ENCODE measurements around the gene RNF112. TPM values are rescaled to one million over a fixed set of nuclear protein-coding genes. Genes with fewer than 3 reads are reported as not detected.
A peak's percentile ranks its signal among the peaks of the same experiment; 100 is the strongest.
"Not testable (repeated sequence)": the region's sequence is repeated elsewhere in the genome, so short reads cannot be mapped to it uniquely, and the experiment has no call there.

Gene RNF112
- total RNA-seq, 1 experiment from 2014 or later = not detected

DNA sequence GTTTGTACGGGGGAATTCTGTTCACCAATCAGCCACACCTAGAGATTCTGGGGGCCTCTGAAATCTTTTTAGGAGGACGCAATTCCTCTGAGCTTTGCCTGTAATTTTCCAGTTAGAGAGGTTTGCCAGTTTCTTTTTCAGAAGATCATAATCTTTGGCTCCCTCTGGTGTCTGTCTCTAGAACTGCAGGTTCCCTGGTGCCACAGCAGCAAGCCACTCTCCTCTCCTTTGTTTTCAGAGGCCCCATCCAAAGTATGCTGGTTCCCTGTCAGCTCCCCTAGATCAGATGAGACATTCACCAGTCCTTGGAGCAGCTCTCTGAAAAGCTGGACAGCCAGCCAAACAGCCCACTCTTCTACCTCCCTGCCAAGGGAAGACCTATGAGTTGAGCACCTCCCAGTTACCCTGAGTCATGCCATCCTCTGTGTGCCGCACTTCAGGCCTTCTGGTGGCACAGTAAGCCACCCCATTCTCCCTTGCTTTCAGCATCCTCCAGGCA is 36.1 kb downstream of the RNF112 start:
- Histone ChIP-seq H3K4me1 (replicated peaks) (peaks cover 9% of the 10 kb centered on the region), H3K27me3 (replicated peaks) (no peaks in the 10 kb centered on the region), H3K27ac (no peak overlapping the region), H3K9me3 (replicated peaks) (no peaks in the 10 kb centered on the region), H3K36me3 (no peaks in the 10 kb centered on the region), H3K4me3 (no peak overlapping the region)
- DNase-seq (ENCODE audit: low read depth in 1 of 2, low spot score in 2 of 2) = peak; percentile 69 to 71

DNA sequence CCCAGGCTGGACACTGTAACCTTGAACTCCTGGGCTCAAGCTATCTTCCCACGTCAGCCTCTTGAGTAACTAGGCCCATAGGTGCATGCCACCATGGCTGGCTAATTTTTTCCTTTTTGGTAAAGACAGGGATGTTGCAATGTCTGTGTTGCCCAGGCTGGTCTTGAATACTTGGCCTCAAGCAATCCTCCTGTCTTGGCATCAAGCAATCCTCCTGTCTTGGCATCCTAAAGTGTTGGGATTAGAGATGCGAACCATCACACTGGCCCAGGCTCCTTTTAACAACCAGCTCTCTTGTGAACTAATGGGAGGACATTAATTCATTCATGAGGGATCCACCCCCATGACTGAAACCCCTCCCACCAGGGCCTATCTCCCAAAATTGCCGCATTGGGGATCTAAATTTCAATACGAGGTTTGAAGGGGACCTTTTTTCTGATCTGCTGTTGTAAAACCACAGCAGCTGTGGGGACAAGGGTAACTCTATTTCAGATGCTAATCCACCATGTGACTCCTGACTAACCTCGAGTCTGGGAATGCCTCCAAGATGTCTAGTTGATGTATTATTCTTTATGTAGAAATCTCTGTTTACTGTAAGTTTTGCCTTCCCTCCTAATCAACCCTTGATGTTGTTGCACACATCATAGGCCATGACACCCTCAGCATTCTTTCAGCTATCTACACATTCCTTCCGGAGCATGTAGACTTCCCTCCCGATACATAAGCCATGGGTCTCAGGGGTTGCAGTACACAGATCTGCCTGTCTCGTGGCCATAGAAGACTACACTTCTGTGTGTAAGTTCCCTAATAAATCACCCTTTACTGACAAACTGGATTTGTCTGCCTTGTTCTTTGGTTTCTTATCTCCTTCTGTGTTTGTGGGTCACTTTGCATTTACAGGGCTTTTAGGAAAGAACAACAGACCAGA is 37.6 kb downstream of the RNF112 start:
- H3K27ac ChIP-seq = no peak overlapping the region
- no peaks in the 10 kb centered on the region for H3K27me3 ChIP-seq (replicated peaks)
- peaks cover 9% of the 10 kb centered on the region for H3K4me1 ChIP-seq (replicated peaks)
- no peak overlapping the region for H3K4me3 ChIP-seq
- peak in 1 of 2 experiments; percentile 24 for DNase-seq (ENCODE audit: low read depth in 1 of 2, low spot score in 2 of 2)
- no peaks in the 10 kb centered on the region for H3K9me3 ChIP-seq (replicated peaks)
- no peaks in the 10 kb centered on the region for H3K36me3 ChIP-seq

DNA sequence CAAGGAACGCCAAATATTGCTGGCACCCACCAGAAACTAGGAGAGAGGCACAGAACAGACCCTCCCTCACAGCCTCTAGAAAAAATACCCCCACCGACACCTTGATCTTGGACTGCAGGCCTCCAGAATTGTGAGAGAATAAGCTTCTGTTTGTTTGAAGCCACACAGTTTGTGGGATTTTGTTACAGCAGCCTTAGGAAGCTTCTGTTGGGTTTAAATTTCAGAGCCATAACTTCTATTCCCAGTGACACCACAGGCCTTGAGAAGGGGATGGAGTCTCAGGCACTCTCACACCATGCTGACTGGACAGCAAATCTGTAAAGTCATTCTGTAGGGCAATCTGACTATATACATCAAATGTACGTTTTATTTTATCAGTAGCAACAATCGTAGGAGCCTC is 38.6 kb downstream of the RNF112 start:
- DNase-seq (ENCODE audit: low read depth in 1 of 2, low spot score in 2 of 2) = no peak
- Histone ChIP-seq H3K27me3 (replicated peaks) (no peaks in the 10 kb centered on the region), H3K36me3 (no peaks in the 10 kb centered on the region), H3K27ac (no peak overlapping the region), H3K4me3 (no peak overlapping the region), H3K9me3 (replicated peaks) (no peaks in the 10 kb centered on the region), H3K4me1 (replicated peaks) (peaks cover 9% of the 10 kb centered on the region)

DNA sequence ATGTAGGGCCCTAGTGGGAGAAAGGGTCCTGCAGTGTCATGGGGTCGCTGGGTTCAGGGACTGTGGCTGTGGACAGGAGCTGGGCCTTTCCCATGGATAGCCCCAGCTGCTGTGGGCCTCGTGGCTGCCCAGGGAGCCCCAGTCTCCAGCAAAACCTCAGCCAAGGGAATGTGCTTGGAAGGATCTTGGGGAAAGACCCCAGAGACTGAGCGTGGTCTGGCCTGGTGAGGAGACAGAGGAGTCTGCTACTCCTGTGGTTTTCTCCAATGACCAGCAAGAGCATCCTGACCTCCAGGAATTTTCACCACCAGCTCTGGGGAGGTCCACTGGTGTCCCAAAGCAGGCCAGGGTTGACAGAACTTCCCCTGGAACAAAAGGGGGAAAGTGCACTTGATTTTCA is 42.3 kb downstream of the RNF112 start:
- Histone ChIP-seq H3K27ac (no peak overlapping the region), H3K9me3 (replicated peaks) (no peaks in the 10 kb centered on the region), H3K36me3 (no peaks in the 10 kb centered on the region), H3K4me3 (no peak overlapping the region), H3K27me3 (replicated peaks) (no peaks in the 10 kb centered on the region), H3K4me1 (replicated peaks) (peaks cover 8% of the 10 kb centered on the region)
- no peak for DNase-seq (ENCODE audit: low read depth in 1 of 2, low spot score in 2 of 2)

DNA sequence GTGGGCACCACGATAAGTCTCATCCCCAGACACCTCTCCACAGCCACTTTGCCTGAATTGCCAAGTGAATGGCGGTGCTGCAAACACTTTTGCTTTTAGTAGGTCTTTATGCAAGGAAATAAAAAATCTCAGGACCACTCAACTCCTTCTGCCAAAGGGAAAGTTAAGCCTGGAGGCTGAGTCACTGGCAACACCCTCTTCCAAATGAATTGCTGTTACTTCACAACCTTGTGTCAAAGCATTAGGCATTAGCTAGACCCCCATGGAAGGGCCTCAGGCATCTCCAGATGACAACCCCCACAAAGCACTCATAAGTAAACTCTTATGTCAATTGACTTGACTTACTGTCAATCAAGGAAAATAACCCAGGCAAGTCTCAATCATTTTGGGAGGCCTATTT is 43.0 kb downstream of the RNF112 start:
- DNase-seq (ENCODE audit: low read depth in 1 of 2, low spot score in 2 of 2) = no peak
- Histone ChIP-seq H3K9me3 (replicated peaks) (no peaks in the 10 kb centered on the region), H3K27me3 (replicated peaks) (no peaks in the 10 kb centered on the region)

DNA sequence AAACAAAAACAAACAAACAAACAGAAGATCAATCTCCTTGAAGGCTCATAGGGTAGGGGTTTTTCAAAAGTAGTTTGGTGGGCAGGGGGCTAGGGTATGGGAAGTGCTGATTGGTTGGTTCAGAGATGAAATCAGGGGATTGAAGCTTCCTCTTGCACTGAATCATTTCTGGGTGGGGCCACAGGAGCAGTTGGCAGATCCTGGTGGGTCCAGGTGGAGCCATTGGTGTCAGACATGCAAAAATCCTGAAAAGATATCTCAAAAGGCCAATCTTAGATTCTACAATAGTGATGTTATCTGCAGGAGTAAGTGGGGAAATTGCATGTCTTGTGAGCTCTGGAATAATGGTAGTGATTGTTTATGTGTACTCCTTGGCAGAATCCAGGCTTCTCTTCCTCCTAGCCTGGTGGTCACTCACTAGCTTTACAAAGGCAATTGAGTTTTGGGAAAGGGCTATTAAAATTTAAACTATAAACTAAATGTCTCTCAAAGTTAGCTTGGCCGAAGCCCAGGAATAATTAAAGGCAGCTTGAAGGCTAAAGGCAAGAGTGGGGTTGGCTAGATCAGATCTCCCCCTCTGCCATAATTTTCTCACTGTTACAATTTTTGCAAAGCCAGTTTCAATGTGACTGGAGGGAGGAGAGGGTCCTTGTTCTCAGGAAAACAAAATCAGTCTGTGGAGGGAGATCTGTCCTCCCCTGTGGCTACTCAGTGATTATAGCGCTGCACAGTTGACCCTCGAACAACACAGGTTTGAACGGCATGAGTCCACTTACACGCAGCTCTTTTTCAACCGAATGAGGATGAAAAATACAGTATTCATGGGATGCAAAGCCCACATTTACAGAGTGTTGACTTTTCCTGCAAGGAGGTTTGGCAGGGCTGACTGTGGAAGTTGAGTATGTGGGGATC is 45.2 kb downstream of the RNF112 start:
- DNase-seq (ENCODE audit: low read depth in 1 of 2, low spot score in 2 of 2) = no peak
- no peak overlapping the region for H3K27ac ChIP-seq
- H3K36me3 ChIP-seq = no peaks in the 10 kb centered on the region
- H3K9me3 ChIP-seq (replicated peaks) = no peaks in the 10 kb centered on the region
- no peak overlapping the region for H3K4me3 ChIP-seq
- no peaks in the 10 kb centered on the region for H3K27me3 ChIP-seq (replicated peaks)
- H3K4me1 ChIP-seq (replicated peaks) = no peaks in the 10 kb centered on the region

More for the DNA sequence above, 43.0 kb downstream of the RNF112 start:
- no peak overlapping the region for H3K27ac ChIP-seq
- no peak overlapping the region for H3K4me3 ChIP-seq
- H3K4me1 ChIP-seq (replicated peaks) = peaks cover under 1% of the 10 kb centered on the region; the same call in 1 of the 2 replicates
- H3K36me3 ChIP-seq = no peaks in the 10 kb centered on the region

DNA sequence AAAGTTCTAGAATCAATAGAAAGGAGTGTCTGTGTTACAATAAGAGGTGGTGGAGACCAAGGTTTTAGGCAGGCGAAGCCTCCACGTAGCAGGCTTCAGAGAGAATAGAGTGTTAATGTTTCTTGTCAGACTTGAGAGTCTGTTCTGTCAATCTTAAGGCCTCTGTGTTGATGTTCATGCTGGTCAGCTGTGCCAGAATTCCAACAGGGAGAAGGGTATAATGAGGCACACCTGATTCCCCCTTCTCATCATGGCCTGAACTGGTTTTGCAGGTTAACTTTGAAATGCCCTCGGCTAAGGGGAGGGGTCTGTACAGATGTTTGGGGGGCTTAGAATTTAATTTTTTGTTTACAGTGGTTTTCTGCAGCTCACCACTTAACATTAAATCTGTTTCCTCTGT is 46.0 kb downstream of the RNF112 start:
- no peak overlapping the region for H3K27ac ChIP-seq
- no peaks in the 10 kb centered on the region for H3K27me3 ChIP-seq (replicated peaks)
- H3K4me1 ChIP-seq (replicated peaks) = no peaks in the 10 kb centered on the region
- H3K4me3 ChIP-seq = no peak overlapping the region
- no peaks in the 10 kb centered on the region for H3K9me3 ChIP-seq (replicated peaks)
- DNase-seq (ENCODE audit: low read depth in 1 of 2, low spot score in 2 of 2) = no peak
- H3K36me3 ChIP-seq = no peaks in the 10 kb centered on the region

DNA sequence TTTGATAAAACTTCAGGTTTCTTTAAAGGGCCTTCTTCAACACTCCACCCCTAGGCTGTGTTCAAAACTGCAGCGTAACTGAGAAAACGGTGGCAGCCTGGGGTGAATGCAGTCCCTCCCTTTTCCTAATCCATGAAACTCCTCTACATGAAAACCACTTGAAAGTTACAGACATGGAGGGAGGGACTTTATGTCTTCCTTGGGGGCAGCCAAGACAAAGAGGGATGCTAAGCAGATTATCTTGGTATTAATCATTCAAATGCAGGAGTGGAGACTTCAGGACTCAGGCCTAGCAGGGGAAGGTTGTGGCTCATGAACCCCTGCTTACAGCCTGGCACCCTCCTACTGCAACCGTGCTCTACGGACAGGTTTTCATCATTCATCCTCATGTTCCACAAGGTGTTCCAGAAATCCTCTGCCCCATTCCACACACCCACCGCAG is 46.8 kb downstream of the RNF112 start:
- no peak overlapping the region for H3K4me3 ChIP-seq
- no peak for DNase-seq (ENCODE audit: low read depth in 1 of 2, low spot score in 2 of 2)
- H3K4me1 ChIP-seq (replicated peaks) = no peaks in the 10 kb centered on the region
- no peaks in the 10 kb centered on the region for H3K36me3 ChIP-seq
- H3K27ac ChIP-seq = no peak overlapping the region
- no peaks in the 10 kb centered on the region for H3K27me3 ChIP-seq (replicated peaks)
- H3K9me3 ChIP-seq (replicated peaks) = no peaks in the 10 kb centered on the region

DNA sequence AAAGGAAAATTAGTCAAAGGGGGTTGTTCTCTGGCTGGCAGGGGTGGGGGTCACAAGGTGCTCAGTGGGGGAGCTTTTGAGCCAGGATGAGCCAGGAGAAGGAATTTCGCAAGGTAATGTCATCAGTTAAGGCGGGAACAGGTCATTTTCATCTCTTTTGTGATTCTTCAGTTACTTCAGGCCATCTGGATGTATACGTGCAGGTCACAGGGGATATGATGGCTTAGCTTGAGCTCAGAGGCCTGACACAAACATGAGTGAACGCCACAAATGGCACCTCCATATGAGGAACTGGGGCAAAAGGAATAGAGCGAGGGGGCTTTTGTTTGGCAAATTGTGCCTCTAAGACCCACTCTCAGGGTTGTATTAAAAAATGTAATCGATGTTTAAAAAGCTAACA is 47.4 kb downstream of the RNF112 start:
- not testable (repeated sequence) for H3K4me1 ChIP-seq (replicated peaks); H3K27me3 ChIP-seq (replicated peaks); H3K9me3 ChIP-seq (replicated peaks); H3K36me3 ChIP-seq; H3K27ac ChIP-seq; DNase-seq (ENCODE audit: low read depth in 1 of 2, low spot score in 2 of 2); H3K4me3 ChIP-seq

DNA sequence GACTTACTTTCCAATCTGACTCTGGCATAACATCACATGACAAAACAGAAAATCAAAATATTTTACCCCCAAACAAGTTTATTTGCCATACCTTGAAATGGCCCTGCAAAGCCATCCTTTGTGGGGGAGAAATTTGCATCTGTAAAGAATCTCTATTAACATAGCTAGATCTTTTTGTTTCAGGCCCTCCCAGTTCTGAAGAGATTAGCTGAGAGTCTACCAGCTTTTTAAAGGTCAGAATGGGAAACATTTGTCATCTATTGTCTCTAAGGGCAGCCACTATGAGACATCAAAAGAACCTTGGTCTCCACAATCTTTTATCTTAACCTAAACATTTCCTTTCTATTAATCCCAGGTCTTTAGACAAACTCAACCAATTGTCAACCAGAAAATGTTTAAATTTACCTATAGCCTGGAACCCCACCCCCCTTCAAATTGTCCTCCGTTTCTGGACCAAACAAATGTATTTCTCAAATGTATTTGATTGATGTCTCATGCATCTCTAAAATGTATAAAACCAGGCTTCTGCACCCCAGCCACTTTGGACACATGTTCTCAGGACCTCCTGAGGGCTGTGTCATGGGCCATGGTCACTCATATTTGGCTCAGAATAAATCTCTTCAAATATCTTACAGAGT is 48.1 kb downstream of the RNF112 start:
- H3K27me3 ChIP-seq (replicated peaks); H3K27ac ChIP-seq: not testable (repeated sequence)

DNA sequence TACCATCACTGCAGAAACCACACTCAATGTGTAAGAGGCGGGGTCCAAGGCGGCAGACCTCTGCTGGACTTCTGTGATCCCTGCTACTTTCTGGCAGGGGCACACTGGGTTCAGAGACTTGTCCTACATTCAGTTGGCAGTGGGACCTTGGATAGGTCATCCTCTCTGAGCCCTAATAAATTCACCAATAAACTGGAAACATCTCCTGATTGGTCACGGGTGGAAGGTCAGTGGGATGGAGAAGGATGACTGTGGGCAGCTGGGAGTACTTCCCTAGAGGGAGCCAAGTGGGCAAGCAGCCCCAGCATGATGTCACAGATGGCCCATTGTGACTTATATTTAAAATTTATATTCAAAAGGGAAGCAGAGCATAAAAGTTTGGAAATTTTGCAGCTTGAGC is 49.7 kb downstream of the RNF112 start:
- Histone ChIP-seq H3K4me3 (no peak overlapping the region), H3K9me3 (replicated peaks) (no peaks in the 10 kb centered on the region), H3K27me3 (replicated peaks) (no peaks in the 10 kb centered on the region; the same call in 1 of the 2 replicates), H3K4me1 (replicated peaks) (0 out of 2 replicates have a peak, but pooled peaks cover 3% of the 10 kb centered on the region), H3K27ac (no peak overlapping the region), H3K36me3 (no peaks in the 10 kb centered on the region)
- no peak for DNase-seq (ENCODE audit: low read depth in 1 of 2, low spot score in 2 of 2)

More for the DNA sequence above, 48.1 kb downstream of the RNF112 start:
- H3K36me3 ChIP-seq; H3K4me1 ChIP-seq (replicated peaks); H3K9me3 ChIP-seq (replicated peaks); H3K4me3 ChIP-seq; DNase-seq (ENCODE audit: low read depth in 1 of 2, low spot score in 2 of 2): not testable (repeated sequence)

DNA sequence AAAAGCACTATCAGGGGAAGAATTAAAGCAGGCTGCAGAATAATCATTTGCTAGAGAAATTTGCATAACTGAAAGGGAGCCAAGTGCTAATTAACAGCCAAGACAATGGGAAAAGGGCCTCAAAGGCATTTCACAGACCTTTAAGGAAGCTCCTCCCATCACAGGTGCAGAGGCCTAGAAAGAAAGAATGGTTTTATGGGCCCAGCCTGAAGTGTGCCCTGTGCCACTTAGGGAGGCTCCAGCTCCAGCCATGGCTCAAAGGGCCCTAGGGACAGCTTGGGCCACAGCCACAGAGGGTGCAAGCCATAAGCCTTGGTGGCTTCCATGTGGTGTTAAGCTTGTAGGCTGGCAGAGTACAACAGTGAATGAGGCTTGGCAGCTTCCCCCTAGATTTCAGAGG is 50.1 kb downstream of the RNF112 start:
- Histone ChIP-seq H3K4me1 (replicated peaks) (0 out of 2 replicates have a peak, but pooled peaks cover 3% of the 10 kb centered on the region), H3K9me3 (replicated peaks) (no peaks in the 10 kb centered on the region), H3K27me3 (replicated peaks) (no peaks in the 10 kb centered on the region; the same call in 1 of the 2 replicates), H3K36me3 (no peaks in the 10 kb centered on the region), H3K4me3 (no peak overlapping the region), H3K27ac (no peak overlapping the region)
- DNase-seq (ENCODE audit: low read depth in 1 of 2, low spot score in 2 of 2) = no peak

DNA sequence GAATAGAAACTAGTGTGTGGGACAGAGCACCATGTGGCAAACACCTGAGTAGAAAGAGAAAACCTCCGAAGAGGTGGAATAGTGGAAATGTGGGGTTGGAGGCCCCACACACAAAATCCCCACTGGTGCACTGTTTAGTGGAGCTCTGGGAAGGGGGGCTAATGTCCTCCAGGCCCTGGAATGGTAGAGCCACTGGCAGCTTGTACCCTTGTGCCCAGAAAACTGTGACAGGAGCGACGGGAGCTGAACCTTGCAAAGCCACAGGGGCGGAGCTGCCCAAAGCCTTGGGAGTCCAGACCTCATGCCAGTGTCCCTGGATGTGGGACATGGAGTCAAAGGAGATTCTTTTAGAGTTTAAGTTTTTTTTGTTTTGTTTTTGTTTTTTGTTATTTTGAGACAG is 50.6 kb downstream of the RNF112 start:
- Histone ChIP-seq H3K27ac (no peak overlapping the region), H3K9me3 (replicated peaks) (no peaks in the 10 kb centered on the region), H3K4me1 (replicated peaks) (0 out of 2 replicates have a peak, but pooled peaks cover 3% of the 10 kb centered on the region), H3K4me3 (no peak overlapping the region), H3K36me3 (no peaks in the 10 kb centered on the region), H3K27me3 (replicated peaks) (no peaks in the 10 kb centered on the region; the same call in 1 of the 2 replicates)
- no peak for DNase-seq (ENCODE audit: low read depth in 1 of 2, low spot score in 2 of 2)
